Measurements from ENCODE around the gene SERINC4.
"Not testable (repeated sequence)": the region's sequence is repeated elsewhere in the genome, so short reads cannot be mapped to it uniquely, and the experiment has no call there.

Gene SERINC4

DNA sequence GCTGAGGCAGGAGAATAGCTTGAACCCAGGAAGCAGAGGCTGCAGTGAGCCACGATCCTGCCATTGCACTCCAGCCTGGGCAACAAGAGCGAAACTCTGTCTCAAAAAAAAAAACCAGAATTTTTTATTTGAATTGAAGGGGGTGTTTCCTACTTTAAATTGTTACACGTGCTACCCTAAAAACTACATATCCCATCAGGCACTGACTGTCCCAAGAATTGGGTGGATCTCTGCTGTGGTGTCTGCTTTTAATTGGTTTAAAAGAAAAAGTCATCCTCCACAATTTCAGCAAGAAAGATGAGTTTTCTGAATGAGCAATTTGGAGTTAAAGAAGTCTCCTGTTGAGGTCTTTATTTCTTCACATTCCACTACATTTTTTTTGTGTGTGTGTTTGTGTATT lies 51.6 kb downstream of the SERINC4 start:
- no peak for FAIRE-seq

DNA sequence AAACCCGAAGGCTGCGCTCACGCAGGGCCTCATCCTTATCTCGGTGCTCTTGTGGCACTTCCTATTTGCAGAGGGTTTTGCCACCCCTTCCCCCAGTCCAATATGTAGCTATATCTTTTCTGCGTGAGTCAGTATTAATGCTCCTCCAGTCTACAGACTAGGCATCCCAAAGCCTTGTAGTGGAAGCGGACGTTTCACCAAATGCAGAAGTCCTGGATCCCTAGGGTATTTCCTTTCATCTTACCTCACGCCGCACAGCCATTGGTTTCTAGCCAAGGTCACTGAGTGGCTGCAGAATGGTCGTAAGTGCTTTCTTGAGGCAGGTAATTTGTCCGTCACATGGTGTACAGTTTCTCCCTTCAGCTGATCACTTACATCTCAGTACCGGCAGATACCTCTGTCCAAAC lies 53.1 kb downstream of the SERINC4 start:
- FAIRE-seq, result not testable (repeated sequence)

DNA sequence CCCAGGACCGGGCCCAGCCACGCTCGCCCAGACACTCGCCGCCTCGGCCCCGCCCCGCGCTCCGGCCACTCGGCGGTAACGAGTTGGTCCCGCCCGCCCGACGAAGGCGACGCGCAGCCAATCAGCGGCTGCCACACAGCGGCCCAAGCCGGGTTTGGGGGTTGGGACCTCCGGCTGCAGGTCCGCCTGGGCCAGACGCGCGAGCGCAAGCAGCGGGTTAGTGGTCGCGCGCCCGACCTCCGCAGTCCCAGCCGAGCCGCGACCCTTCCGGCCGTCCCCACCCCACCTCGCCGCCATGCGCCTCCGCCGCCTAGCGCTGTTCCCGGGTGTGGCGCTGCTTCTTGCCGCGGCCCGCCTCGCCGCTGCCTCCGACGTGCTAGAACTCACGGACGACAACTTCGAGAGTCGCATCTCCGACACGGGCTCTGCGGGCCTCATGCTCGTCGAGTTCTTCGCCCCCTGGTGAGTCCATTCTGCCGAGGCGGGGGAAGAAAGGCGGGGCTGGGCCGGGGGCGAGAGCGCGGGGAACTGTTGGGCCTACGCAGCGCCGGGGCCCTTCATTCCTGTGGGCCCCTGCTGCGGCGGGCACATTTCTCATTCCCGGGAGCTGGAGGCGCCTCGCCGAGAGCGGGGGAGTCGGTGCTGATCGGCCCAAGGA lies 53.6 kb downstream of the SERINC4 start, which contains the start of gene PDIA3:
TSS of gene PDIA3 (plus strand) at position 194 of the 658 bp plus-strand sequence. CDS start at position 296, 102 bp downstream.
- FAIRE-seq, result not testable (repeated sequence)
